HG03135 (cell line): Measurements from ENCODE around the gene OTUD6A.
"Not testable (repeated sequence)": the region's sequence is repeated elsewhere in the genome, so short reads cannot be mapped to it uniquely, and the experiment has no call there.

Source experiments
- ATAC-seq: cut with Tn5 transposase; IDR thresholded peaks from one replicate; pipeline ENCODE4 v1.9.1; 2021; ENCODE audit warnings: mild to moderate bottlenecking, moderate library complexity; ENCODE audit not compliant: unreplicated experiment

OTUD6A gene

GRCh38 chrX:70044541-70045245 is 17.6 kb upstream of the OTUD6A start:
- ATAC-seq: no peak

DNA sequence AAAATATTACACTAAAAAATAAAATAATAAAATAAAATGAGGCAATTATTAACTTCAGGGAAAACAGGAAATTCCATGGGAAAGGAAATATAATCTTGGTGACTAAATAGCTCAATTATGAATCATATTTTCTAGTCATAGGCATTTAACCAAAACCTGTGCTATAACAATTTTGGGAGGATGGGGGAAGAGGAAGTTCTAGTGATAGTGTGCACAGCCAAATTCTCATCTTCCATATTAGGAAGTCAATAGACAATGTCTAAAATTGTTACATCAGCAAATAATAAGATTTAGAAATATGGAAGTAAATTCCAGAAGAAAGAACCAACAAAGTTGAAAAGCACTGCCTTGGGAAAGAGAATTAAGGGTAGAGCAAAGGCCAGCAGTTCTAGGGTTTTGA is 15.3 kb upstream of the OTUD6A start:
- ATAC-seq: no peak

DNA sequence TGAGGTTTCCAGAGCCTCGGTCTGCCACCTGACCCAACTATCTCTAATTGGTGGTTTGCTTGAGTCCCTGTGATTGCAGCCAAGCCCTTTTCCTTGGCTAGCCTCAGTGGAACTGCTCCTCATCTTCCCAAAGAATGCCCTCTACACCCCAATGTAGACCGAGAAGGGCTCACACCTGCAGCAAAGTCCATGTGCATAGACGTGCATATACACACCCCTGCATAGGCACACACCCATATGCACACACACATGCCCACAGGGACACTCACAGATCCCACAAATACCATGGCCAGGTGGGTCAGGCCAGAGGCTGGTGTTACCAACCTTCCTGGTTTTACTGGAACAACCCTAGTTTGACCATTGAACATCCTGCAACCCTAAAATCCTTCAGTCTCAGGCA is 12.9 kb upstream of the OTUD6A start:
- ATAC-seq: no peak

- no peak for ATAC-seq
Observed at GRCh38 chrX:70049925-70050324, 12.3 kb upstream of the OTUD6A start, which contains the start of gene AWAT2. AWAT2 (minus strand) TSS chrX:70049938; CDS start chrX:70049932, 6 bp downstream.

- ATAC-seq: no peak
Observed at GRCh38 chrX:70052895-70053615, 9.2 kb upstream of the OTUD6A start.

DNA sequence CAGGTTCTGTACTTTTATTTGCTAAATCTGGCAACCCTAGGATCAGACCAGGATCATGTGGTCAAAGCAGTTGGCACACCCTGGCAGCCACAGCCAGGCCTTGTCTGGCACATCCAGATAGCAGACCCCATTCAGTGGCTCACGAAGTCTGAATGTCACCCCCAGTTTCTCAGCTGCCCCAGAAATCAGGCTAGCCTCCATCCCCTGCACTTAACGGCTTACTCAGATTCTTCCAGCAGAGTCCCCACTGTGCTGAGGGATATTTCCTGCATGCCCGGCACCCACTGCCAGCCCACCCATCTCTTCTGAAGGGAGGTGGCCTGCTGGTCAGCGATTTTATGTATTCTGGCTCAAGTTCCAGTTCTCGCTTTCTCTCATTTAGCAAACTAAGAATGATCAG is 7.9 kb upstream of the OTUD6A start:
- ATAC-seq: no peak

DNA sequence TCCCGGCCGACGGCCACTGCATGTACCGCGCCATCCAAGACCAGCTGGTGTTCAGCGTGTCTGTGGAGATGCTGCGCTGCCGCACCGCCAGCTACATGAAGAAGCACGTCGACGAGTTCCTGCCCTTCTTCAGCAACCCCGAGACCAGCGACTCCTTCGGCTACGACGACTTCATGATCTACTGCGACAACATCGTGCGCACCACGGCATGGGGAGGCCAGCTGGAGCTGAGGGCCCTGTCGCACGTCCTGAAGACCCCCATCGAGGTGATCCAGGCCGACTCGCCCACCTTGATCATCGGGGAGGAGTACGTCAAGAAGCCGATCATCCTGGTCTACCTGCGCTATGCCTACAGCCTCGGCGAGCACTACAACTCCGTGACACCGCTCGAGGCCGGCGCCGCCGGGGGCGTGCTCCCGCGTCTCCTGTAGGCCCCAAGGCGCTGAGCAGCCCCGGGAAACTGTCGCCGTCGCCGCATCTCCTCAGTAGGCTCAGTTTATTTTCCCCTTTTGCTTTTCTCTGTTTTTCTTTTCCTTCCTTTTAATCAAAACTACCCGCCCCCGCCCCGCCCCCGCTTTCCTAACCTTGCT is 799 bp downstream of the OTUD6A start:
- no peak for ATAC-seq

GRCh38 chrX:70066646-70067045 is 4.4 kb downstream of the OTUD6A start:
- ATAC-seq: no peak

DNA sequence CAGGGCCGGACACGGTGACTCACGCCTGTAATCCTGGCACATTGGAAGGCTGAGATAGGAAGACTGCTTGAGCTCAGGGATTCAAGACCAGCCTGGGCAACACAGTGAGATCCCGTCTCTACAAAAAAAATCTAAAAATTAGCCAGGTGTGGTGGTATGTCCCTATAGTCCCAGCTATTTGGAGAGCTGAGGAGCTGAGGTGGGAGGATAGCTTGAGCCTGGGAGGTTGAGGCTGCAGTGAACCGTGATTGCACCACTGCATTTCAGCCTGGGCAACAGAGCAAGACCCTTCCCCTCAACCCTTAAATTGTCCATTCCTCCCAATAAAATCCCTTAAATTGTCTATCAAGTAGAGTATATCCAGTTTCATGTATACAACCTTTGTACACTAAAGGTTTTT is 17.0 kb downstream of the OTUD6A start:
- ATAC-seq: no peak

DNA sequence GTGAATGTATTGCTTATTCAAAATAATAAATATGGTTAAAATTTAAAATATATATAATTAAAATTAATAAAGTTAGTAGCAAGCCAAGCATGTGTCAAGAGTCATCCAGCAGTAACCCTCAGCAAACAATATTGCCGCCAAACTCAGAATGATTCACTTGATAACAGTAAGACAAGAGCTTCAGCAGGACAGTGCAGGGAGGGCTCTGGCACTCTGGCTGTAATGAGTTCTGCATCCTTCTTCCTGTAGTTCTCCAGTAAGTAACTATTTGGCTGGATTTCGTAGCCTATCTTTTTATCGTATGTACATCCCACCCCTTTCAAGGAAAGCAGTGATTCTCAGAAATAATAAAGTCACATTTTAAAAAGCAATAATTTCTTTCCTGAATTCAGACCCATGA is 17.6 kb downstream of the OTUD6A start:
- ATAC-seq: no peak

DNA sequence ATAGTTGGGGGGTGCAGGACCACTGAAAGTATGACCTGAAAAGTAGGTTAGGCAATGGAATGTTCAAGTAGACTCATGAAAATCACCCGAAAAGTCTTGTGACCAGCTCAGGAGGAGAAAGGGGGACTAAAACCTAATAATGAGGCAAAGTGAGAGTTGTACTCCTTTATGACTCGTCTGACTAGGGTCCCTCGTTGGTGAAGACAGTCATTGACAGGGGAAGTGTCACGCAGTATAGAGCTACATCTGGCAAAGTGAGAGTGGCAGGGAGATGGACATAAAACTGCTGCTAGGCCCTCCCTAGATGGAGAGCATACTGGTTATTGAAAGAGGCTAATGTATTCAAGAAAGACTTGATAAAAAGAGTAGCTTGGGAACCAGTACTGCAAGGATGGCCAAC is 20.5 kb downstream of the OTUD6A start:
- ATAC-seq: no peak

DNA sequence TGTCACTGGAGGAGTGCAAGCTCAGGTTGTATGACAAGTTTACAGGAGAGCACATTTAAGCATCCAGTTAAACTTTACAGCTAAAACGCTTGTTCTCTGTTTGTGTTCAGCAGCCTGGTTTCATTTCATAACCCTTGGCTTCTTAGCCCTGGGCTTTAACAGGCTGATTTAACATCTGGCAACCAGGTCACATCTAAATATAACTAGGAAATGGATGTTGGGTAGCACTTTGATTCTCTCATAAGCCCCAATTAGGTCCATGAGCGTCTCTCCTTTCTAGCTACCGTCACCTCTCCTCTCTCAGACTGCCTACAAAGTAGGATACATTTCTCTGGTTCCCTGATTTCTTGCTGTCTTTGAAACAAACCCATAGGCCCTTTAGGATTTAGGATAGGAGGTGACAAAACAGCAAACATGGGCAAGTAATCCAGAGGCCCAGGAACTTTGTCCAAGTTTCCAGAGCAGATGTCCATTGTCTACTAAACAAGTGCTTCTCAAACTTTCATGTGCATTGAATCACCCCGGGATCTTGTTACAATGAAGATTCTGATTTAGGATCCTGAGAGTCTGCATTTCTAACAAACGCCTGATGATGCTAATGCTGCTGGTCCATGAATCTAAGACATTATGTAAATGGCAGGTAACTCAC is 22.5 kb downstream of the OTUD6A start:
- no peak for ATAC-seq

- no peak for ATAC-seq
Observed at GRCh38 chrX:70087857-70088630, 25.8 kb downstream of the OTUD6A start.

DNA sequence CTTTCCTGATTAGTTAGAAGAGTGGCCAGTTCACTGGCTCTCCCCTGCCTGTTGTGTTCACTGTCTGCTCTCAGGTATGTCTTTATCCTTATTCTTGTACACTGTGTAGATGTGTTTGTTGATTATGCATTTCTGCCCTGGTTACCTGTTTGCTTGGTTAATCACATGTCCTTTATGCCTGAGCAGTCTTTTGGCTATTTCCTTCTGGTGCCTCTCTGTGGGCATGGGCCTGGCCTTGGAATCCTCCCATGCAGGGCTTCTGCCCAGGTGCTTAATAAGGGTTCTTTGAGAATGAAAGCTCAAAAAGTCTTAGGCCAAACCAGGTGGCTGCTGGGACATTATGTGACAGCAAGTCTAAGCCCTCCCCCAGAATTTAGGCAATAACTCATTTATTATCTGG is 26.5 kb downstream of the OTUD6A start:
- no peak for ATAC-seq

GRCh38 chrX:70089604-70090297 is 27.5 kb downstream of the OTUD6A start:
- ATAC-seq: no peak

DNA sequence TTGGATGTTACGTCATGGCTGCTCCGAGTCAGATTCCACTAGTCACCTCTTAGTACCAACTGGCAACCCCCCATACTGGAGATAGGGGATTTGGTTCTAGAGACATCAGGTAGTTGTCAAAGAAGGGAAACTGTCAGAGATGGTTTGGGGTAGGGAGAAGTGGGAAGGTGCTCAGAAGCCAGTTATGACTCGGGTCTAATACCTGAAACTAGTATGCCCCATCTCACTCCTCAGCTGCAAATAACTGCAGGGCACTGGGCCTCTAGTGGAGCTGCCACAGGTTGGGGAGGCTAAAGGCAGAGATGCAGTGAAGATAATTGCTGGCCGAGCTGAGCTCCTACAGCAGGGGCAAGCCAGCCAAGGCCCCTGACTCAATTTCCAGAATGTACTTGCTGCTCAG is 30.0 kb downstream of the OTUD6A start:
- no peak for ATAC-seq

DNA sequence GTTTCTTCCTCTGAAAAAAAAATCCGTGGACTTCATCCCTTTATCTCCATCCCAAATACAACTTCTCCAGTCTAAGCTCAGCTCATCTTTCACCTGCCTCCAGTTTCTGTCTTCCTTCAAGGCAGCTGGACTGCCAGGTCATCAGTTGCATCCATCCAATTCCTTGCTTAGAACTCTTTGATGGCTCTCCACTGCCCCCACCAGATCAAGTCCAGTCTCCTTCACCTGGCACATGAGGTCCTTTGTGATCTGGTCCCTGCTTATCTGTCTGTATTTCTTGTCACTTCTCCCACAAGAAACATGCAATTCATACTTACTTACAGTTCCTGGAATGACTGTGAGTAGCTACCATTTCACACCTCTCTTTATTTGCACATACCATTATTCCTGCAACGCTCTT is 33.8 kb downstream of the OTUD6A start:
- ATAC-seq: no peak

DNA sequence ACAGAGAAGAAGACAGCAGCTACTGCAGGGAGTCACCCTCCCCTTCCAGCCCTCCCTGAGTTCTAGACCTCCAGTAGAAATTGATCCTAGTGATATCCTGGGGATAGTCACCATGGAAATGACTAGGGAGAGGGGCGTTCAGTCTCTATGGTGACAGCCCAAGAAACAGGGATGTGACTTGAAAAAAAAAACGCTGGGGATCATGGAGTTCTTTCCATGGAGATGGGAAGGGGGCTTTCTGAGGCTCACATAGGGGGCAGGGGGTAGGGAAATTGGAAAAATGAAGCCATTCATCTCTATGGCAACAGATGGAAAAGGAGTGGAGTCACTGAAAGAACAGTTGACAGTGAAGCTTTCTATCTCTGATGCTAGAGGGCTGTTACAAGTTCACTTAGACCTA is 43.0 kb downstream of the OTUD6A start:
- no peak for ATAC-seq

GRCh38 chrX:70111436-70112026 is 49.3 kb downstream of the OTUD6A start:
- not testable (repeated sequence) for ATAC-seq
